ENCODE results near the gene MED9.

Gene MED9

DNA sequence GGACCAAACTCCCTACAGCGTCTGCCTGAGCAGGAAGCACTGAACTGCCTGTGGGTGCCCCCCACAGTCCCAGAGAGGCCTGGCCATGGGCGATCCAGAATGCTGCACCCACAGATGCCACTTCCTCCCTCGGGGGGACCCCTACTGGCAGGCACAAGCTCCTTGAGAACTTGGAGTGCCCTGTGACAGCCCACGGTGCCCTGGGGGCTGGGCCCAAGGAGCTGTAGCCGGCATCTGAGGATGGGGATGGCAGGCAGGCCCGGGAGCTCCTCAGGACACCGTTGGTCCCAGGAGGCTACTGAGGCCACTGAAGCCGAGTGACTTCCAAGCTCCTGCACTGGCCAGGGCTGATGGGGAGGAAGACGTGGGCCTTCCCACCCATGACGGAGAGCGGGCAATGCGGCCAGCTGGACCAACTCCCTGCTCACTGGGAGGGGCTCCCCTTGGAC lies 34.5 kb downstream of the MED9 start:
- no peak overlapping the region for H2AFZ ChIP-seq (ENCODE audit: low read length)
- no peak overlapping the region for H3K9ac ChIP-seq (ENCODE audit: low read length)

DNA sequence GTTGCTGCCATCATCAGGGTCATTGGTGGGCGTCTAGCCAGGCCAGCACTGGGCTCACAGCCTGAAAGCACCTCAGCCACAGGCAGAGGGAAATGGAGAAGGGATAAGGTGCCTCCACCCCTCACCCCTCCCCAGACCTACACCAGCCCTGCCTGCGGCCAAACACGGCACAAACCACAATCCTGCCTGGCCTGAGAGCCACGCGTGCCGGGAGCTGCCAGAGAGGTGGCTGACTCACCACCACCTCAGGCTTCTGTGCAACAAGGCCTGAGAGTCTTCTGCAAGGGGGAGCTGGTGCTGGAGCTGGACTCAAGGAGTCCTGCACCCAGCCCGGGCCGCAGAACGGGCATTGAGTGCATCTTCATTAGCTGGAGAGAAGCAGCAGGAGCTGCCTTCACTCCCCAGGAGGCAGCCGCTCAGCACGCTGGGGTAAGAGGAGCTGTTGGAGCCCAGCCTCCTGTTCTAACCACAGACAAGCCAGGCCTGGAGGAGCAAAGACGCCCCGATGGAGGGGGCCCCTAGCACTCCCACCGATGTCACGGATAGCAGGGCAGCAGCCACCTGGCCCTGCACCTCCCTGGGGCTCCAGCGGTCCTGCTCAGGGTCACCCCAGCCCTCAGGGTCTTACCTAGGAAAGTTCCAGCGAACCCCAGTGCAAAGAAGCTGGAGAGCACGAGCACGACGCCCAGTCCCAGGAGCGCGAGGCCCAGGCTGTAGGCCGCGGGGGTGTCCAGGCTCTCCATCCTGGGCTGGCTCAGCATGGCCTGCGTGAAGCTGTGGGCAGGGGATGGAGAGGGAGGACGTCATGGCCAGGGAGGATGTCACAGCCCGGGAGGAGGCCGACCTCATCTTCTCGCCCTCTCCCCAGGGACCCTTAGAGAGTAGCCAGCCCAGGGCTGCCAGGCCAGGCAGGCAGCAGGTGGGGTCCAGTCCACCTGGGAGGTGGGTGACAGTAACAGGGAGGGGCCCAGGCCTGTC lies 35.4 kb downstream of the MED9 start:
- Histone ChIP-seq H2AFZ (ENCODE audit: low read length) (no peak overlapping the region), H3K4me1 (ENCODE audit: insufficient read depth, low read length, severe bottlenecking) (no peaks in the 10 kb centered on the region), H3K9me2 (ENCODE audit: low read depth, low read length) (no peaks in the 10 kb centered on the region), H3F3A (ENCODE audit: insufficient read depth, low read length) (no peaks in the 10 kb centered on the region), H3K27ac (ENCODE audit: low read depth, low read length, poor library complexity, severe bottlenecking) (no peak overlapping the region), H4K20me1 (ENCODE audit: insufficient read depth, low read length) (no peaks in the 10 kb centered on the region), H3K79me2 (ENCODE audit: insufficient read depth, low read length) (no peaks in the 10 kb centered on the region), H3K9me3 (ENCODE audit: low read length) (no peaks in the 10 kb centered on the region), H3K4me3 (ENCODE audit: low read depth, low read length, poor library complexity, severe bottlenecking) (no peak overlapping the region), H3K9ac (ENCODE audit: low read length) (no peak overlapping the region), H3K27me3 (ENCODE audit: insufficient read depth, low read length) (no peaks in the 10 kb centered on the region), H3K36me3 (ENCODE audit: insufficient read depth, low read length) (no peaks in the 10 kb centered on the region), H3K4me2 (ENCODE audit: low read length) (no peak overlapping the region)
- TF ChIP-seq, protein P1, sequence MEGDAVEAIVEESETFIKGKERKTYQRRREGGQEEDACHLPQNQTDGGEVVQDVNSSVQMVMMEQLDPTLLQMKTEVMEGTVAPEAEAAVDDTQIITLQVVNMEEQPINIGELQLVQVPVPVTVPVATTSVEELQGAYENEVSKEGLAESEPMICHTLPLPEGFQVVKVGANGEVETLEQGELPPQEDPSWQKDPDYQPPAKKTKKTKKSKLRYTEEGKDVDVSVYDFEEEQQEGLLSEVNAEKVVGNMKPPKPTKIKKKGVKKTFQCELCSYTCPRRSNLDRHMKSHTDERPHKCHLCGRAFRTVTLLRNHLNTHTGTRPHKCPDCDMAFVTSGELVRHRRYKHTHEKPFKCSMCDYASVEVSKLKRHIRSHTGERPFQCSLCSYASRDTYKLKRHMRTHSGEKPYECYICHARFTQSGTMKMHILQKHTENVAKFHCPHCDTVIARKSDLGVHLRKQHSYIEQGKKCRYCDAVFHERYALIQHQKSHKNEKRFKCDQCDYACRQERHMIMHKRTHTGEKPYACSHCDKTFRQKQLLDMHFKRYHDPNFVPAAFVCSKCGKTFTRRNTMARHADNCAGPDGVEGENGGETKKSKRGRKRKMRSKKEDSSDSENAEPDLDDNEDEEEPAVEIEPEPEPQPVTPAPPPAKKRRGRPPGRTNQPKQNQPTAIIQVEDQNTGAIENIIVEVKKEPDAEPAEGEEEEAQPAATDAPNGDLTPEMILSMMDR (IDR thresholded peaks at IDR 0.05; ENCODE audit: low read length), result no peak
- TF ChIP-seq EZH2 (IDR thresholded peaks at IDR 0.05; ENCODE audit: borderline replicate concordance, low read length), result no peak

More for the DNA sequence above, 34.5 kb downstream of the MED9 start:
- Histone ChIP-seq H4K20me1 (ENCODE audit: insufficient read depth, low read length) (no peaks in the 10 kb centered on the region), H3K9me3 (ENCODE audit: low read length) (no peaks in the 10 kb centered on the region), H3K27me3 (ENCODE audit: insufficient read depth, low read length) (no peaks in the 10 kb centered on the region), H3K9me2 (ENCODE audit: low read depth, low read length) (no peaks in the 10 kb centered on the region), H3K27ac (ENCODE audit: low read depth, low read length, poor library complexity, severe bottlenecking) (no peak overlapping the region), H3K36me3 (ENCODE audit: insufficient read depth, low read length) (no peaks in the 10 kb centered on the region), H3K4me3 (ENCODE audit: low read depth, low read length, poor library complexity, severe bottlenecking) (no peak overlapping the region), H3K4me2 (ENCODE audit: low read length) (no peak overlapping the region), H3F3A (ENCODE audit: insufficient read depth, low read length) (no peaks in the 10 kb centered on the region), H3K4me1 (ENCODE audit: insufficient read depth, low read length, severe bottlenecking) (no peaks in the 10 kb centered on the region), H3K79me2 (ENCODE audit: insufficient read depth, low read length) (no peaks in the 10 kb centered on the region)
- TF ChIP-seq, protein P1 (IDR thresholded peaks at IDR 0.05; ENCODE audit: low read length), result no peak
- no peak for TF ChIP-seq EZH2 (IDR thresholded peaks at IDR 0.05; ENCODE audit: borderline replicate concordance, low read length)

DNA sequence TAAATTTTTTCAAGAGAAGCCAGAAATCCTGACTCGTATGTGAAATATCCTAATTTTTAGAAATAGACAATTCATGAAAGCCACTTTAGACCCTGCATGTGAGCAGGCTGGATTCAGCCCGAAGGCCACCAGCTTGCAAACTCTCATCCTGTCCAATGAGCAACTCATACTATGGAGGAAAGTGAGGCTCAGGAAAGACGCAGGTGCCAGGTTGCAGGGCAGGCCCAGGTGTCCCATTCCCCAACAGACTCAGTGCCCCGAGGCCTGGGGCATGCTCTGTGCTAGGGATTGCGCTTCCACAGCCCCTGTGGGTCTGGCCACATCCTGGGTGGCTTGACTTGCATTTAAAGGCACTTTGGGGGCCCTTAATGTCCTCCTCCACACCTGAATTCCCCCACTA lies 36.1 kb downstream of the MED9 start:
- TF ChIP-seq, protein P1 (IDR thresholded peaks at IDR 0.05; ENCODE audit: low read length), result no peak
- no peak for TF ChIP-seq EZH2 (IDR thresholded peaks at IDR 0.05; ENCODE audit: borderline replicate concordance, low read length)
- Histone ChIP-seq H3K27ac (ENCODE audit: low read depth, low read length, poor library complexity, severe bottlenecking) (no peak overlapping the region), H3K79me2 (ENCODE audit: insufficient read depth, low read length) (no peaks in the 10 kb centered on the region), H3K36me3 (ENCODE audit: insufficient read depth, low read length) (no peaks in the 10 kb centered on the region), H2AFZ (ENCODE audit: low read length) (no peak overlapping the region), H3K4me2 (ENCODE audit: low read length) (no peak overlapping the region), H4K20me1 (ENCODE audit: insufficient read depth, low read length) (no peaks in the 10 kb centered on the region), H3K9me2 (ENCODE audit: low read depth, low read length) (no peaks in the 10 kb centered on the region), H3K27me3 (ENCODE audit: insufficient read depth, low read length) (no peaks in the 10 kb centered on the region), H3F3A (ENCODE audit: insufficient read depth, low read length) (no peaks in the 10 kb centered on the region), H3K4me3 (ENCODE audit: low read depth, low read length, poor library complexity, severe bottlenecking) (no peak overlapping the region), H3K9ac (ENCODE audit: low read length) (no peak overlapping the region), H3K4me1 (ENCODE audit: insufficient read depth, low read length, severe bottlenecking) (no peaks in the 10 kb centered on the region), H3K9me3 (ENCODE audit: low read length) (no peaks in the 10 kb centered on the region)
